A549 treated with RU486 at 1 μM for 4 hours (cell line): ENCODE results near the gene ZNF45. TPM values are rescaled to one million over a fixed set of nuclear protein-coding genes. Genes with fewer than 3 reads are reported as not detected.

Experiments
- total RNA-seq: library from RNA; stranded (reverse); fragments of 200-300 nt; extraction: Qiagen RNA extraction; gene quantifications from 5 replicates; pipeline ENCODE4 v1.2.3, GENCODE V29; 2022; ENCODE audit warnings: low read depth

ZNF45 gene
- 10.1 to 12.5 TPM (median 11.8 TPM) in 5 replicates for total RNA-seq

GRCh38 chr19:43934985-43935708, at the start of gene ZNF45:
ZNF45 (minus strand) TSS chr19:43935282; CDS start chr19:43922185, 13,097 bp downstream.

GRCh38 chr19:43983912-43984686, 49.0 kb upstream of the ZNF45 start, which contains the start of gene ZNF155:
ZNF155 (plus strand) TSS chr19:43984188; CDS start chr19:43988544, 4,356 bp downstream.

GRCh38 chr19:43950834-43951645, 16.0 kb upstream of the ZNF45 start, which contains the start of gene ZNF221:
ZNF221 (plus strand) TSS chr19:43951228; CDS start chr19:43962727, 11,499 bp downstream.

GRCh38 chr19:43883864-43884263, 51.2 kb downstream of the ZNF45 start, which contains the start of gene ZNF404:
ZNF404 (minus strand) TSS chr19:43883964.

Other genes with a start within 250 kb of the ZNF45 start
- not detected in 5 replicates for gene IRGC, start 219.2 kb downstream of the ZNF45 start, total RNA-seq
- 47.4 to 74.6 TPM (median 62.6 TPM) in 5 replicates for gene SMG9, start 180.3 kb downstream of the ZNF45 start, total RNA-seq
- 42.9 to 63.2 TPM (median 58.7 TPM) in 5 replicates for gene KCNN4, start 154.3 kb downstream of the ZNF45 start, total RNA-seq
- gene LYPD5, start 132.8 kb downstream of the ZNF45 start, total RNA-seq: 0.14 to 0.22 TPM (median 0.15 TPM) in 3 of 5 replicates, not detected in the others
- gene ZNF283, start 108.0 kb downstream of the ZNF45 start, total RNA-seq: 3.6 to 6.6 TPM (median 4.3 TPM) in 5 replicates
- gene ZNF404, start 51.3 kb downstream of the ZNF45 start, total RNA-seq: 0.21 to 0.29 TPM (median 0.28 TPM) in 4 of 5 replicates, not detected in the other
- 0.37 to 1.1 TPM (median 0.53 TPM) in 5 replicates for gene ZNF221, start 15.9 kb upstream of the ZNF45 start, total RNA-seq
- 2.2 to 3.6 TPM (median 3.1 TPM) in 5 replicates for gene ZNF155, start 48.9 kb upstream of the ZNF45 start, total RNA-seq
- 2.3 to 3.9 TPM (median 2.8 TPM) in 5 replicates for gene ZNF230, start 67.7 kb upstream of the ZNF45 start, total RNA-seq
- 3.4 to 4.8 TPM (median 4.6 TPM) in 5 replicates for gene ZNF222, start 90.1 kb upstream of the ZNF45 start, total RNA-seq
- 2.4 to 4.0 TPM (median 3.5 TPM) in 5 replicates for gene ZNF223, start 116.8 kb upstream of the ZNF45 start, total RNA-seq
- 0.38 to 0.52 TPM (median 0.46 TPM) in 5 replicates for gene ZNF284, start 136.9 kb upstream of the ZNF45 start, total RNA-seq
- gene ZNF224, start 159.1 kb upstream of the ZNF45 start, total RNA-seq: 8.8 to 11.4 TPM (median 11.3 TPM) in 5 replicates
- gene ZNF225, start 178.1 kb upstream of the ZNF45 start, total RNA-seq: 2.3 to 3.5 TPM (median 2.8 TPM) in 5 replicates
- 1.2 to 2.7 TPM (median 2.3 TPM) in 5 replicates for gene ZNF234, start 206.3 kb upstream of the ZNF45 start, total RNA-seq
- 19.7 to 25.5 TPM (median 22.6 TPM) in 5 replicates for gene ZNF226, start 229.8 kb upstream of the ZNF45 start, total RNA-seq